SK-N-SH treated with all-trans-retinoic acid at 6 μM for 48 hours (cell line): ENCODE data around the gene CBL.

Source experiments
- ATAC-seq: fragments of 200-7000 bp; cut with Tn5 transposase; 3 replicates; pipeline ENCODE4 v1.9.1; 2020; ENCODE audit warnings: mild to moderate bottlenecking, moderate library complexity
- ARNTL ChIP-seq: fragments of 450-650 bp; formaldehyde crosslinking; IDR thresholded peaks from 2 replicates; pipeline ENCODE4 v1.5.0; 2020; ENCODE audit warnings: low read depth, mild to moderate bottlenecking, moderate library complexity, borderline replicate concordance
- CREB5 ChIP-seq: fragments of 250-450 bp; sonication (Bioruptor Pico); IDR thresholded peaks from 2 replicates; pipeline ENCODE4 v1.5.1; 2020; ENCODE audit warnings: low read depth, mild to moderate bottlenecking, moderate library complexity
- CSDC2 ChIP-seq: fragments of 250-450 bp; sonication (Bioruptor Pico); IDR thresholded peaks from 2 replicates; pipeline ENCODE4 v1.5.0; 2020; ENCODE audit warnings: mild to moderate bottlenecking, moderate library complexity
- ESRRG ChIP-seq: fragments of 250-450 bp; sonication (Bioruptor Pico); IDR thresholded peaks from 2 replicates; pipeline ENCODE4 v1.6.1; 2021; ENCODE audit warnings: mild to moderate bottlenecking
- GLIS3 ChIP-seq: fragments of 250-450 bp; sonication (Bioruptor Pico); IDR thresholded peaks from 2 replicates; pipeline ENCODE4 v1.5.0; 2020; ENCODE audit warnings: mild to moderate bottlenecking, moderate library complexity
- ISL1 ChIP-seq: fragments of 250-450 bp; sonication (Bioruptor Pico); IDR thresholded peaks from 2 replicates; pipeline ENCODE4 v2.1.2; 2022; ENCODE audit warnings: mild to moderate bottlenecking, moderate library complexity
- OSR1 ChIP-seq: fragments of 250-450 bp; sonication (Bioruptor Pico); IDR thresholded peaks from 2 replicates; pipeline ENCODE4 v1.8.0; 2022; ENCODE audit warnings: moderate library complexity, mild to moderate bottlenecking, inconsistent platforms
- PATZ1 ChIP-seq: fragments of 250-450 bp; sonication (Bioruptor Pico); IDR thresholded peaks from 2 replicates; pipeline ENCODE4 v1.8.0; 2020; ENCODE audit warnings: mild to moderate bottlenecking, moderate library complexity, borderline replicate concordance
- RARB ChIP-seq: fragments of 250-450 bp; sonication (Bioruptor Pico); IDR thresholded peaks from 2 replicates; pipeline ENCODE4 v1.8.0; 2021; ENCODE audit warnings: mild to moderate bottlenecking, moderate library complexity
- SNAI2 ChIP-seq: fragments of 250-450 bp; sonication (Bioruptor Pico); IDR thresholded peaks from 2 replicates; pipeline ENCODE4 v1.5.0; 2020; ENCODE audit warnings: mild to moderate bottlenecking, moderate library complexity
- TCF4 ChIP-seq: fragments of 250-450 bp; sonication (Bioruptor Pico); IDR thresholded peaks from 2 replicates; pipeline ENCODE4 v1.8.0; 2021; ENCODE audit warnings: mild to moderate bottlenecking, moderate library complexity, borderline replicate concordance
- TOX ChIP-seq: fragments of 250-450 bp; sonication (Bioruptor Pico); IDR thresholded peaks from 2 replicates; pipeline ENCODE4 v1.8.0; 2021; ENCODE audit warnings: mild to moderate bottlenecking, moderate library complexity, borderline replicate concordance
- TSHZ2 ChIP-seq: fragments of 250-450 bp; sonication (Bioruptor Pico); IDR thresholded peaks from 2 replicates; pipeline ENCODE4 v1.5.0; 2020; ENCODE audit warnings: mild to moderate bottlenecking, moderate library complexity
- ZC3H10 ChIP-seq: fragments of 250-450 bp; sonication (Bioruptor Pico); IDR thresholded peaks from 2 replicates; pipeline ENCODE4 v1.5.1; 2021; ENCODE audit warnings: mild to moderate bottlenecking, moderate library complexity
- ZFP3 ChIP-seq: fragments of 250-450 bp; sonication (Bioruptor Pico); IDR thresholded peaks from 2 replicates; pipeline ENCODE4 v1.5.0; 2020; ENCODE audit warnings: mild to moderate bottlenecking, moderate library complexity
- ZFP30 ChIP-seq: fragments of 450-650 bp; formaldehyde crosslinking; IDR thresholded peaks from 2 replicates; pipeline ENCODE4 v1.5.0; 2022; ENCODE audit warnings: mild to moderate bottlenecking, moderate library complexity
- ZNF565 ChIP-seq: fragments of 450-650 bp; formaldehyde crosslinking; conservative IDR thresholded peaks from 2 replicates; pipeline ENCODE4 v1.5.0; 2020; ENCODE audit warnings: low read depth, mild to moderate bottlenecking, moderate library complexity
- ZNF70 ChIP-seq: fragments of 450-650 bp; formaldehyde crosslinking; IDR thresholded peaks from 2 replicates; pipeline ENCODE4 v1.5.0; 2020; ENCODE audit warnings: mild to moderate bottlenecking, moderate library complexity
- ZNF8 ChIP-seq: fragments of 450-650 bp; formaldehyde crosslinking; IDR thresholded peaks from 2 replicates; pipeline ENCODE4 v1.5.0; 2020; ENCODE audit warnings: mild to moderate bottlenecking, moderate library complexity
- TF ChIP-seq, protein P1 (sequence below): fragments of 250-450 bp; sonication (Bioruptor Pico); IDR thresholded peaks from 2 replicates; pipeline ENCODE4 v1.5.1; 2021; ENCODE audit warnings: mild to moderate bottlenecking, moderate library complexity

CBL gene

DNA sequence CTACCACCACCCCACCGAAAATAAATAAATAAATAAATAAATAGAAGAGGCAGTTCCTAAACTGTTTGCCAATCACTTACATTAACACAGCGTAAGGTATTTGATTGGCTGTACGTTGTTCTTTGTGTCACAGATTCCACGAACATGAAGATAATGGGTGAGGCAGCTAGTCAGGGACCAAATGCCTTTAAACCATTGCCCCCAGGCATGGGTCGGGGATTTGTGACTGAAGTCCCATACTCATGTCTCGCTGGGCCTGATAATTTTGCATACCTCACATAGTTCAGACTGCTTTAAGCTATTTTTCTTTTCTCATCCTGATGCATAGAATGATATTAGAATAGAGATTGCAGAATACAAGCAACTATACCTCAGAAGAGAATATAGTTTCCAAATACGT, 3.6 kb upstream of the CBL start (continued):
- TF ChIP-seq TSHZ2 (no peak), GLIS3 (CRISPR knock-in tag) (no peak), TOX (CRISPR knock-in tag) (no peak), TCF4 (no peak)

- ATAC-seq: no peak
- TF ChIP-seq ZC3H10 (CRISPR knock-in tag) (no peak), ZNF8 (CRISPR knock-in tag) (no peak), TCF4 (no peak), ZFP30 (no peak), SNAI2 (CRISPR knock-in tag) (no peak), ZNF70 (CRISPR knock-in tag) (no peak), TOX (CRISPR knock-in tag) (no peak), PATZ1 (CRISPR knock-in tag) (no peak), ZNF565 (CRISPR knock-in tag) (no peak), ISL1 (CRISPR knock-in tag) (no peak), CSDC2 (CRISPR knock-in tag) (no peak), TSHZ2 (no peak), ARNTL (CRISPR knock-in tag) (no peak), OSR1 (CRISPR knock-in tag) (no peak), ZFP3 (CRISPR knock-in tag) (no peak)
- TF ChIP-seq, protein P1, sequence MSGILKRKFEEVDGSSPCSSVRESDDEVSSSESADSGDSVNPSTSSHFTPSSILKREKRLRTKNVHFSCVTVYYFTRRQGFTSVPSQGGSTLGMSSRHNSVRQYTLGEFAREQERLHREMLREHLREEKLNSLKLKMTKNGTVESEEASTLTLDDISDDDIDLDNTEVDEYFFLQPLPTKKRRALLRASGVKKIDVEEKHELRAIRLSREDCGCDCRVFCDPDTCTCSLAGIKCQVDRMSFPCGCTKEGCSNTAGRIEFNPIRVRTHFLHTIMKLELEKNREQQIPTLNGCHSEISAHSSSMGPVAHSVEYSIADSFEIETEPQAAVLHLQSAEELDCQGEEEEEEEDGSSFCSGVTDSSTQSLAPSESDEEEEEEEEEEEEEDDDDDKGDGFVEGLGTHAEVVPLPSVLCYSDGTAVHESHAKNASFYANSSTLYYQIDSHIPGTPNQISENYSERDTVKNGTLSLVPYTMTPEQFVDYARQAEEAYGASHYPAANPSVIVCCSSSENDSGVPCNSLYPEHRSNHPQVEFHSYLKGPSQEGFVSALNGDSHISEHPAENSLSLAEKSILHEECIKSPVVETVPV: no peak
- TF ChIP-seq, all 23 proteins: peak for 0
Measured at GRCh38 chr11:119204066-119204465, 2.1 kb upstream of the CBL start.

DNA sequence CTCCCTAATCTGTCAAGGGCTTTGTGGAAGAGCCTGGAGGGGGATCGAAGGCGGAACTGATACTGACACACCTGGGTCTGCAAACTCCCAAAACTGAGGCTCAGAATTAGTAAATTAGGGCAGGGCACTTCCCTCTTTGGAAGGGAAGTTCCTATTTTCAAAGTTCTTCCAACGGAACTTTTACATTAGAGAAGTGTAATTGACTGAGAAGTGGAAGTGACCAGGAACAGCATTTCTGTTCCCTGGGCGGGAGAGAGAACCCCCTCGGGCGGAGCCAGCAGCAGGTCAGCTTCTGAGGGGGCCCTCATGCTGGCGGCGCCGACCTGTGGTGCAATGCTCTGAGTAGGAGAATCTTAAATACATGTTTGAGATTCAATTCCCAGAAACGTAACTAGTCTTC, 1.1 kb upstream of the CBL start:
- ATAC-seq: no peak
- TF ChIP-seq PATZ1 (CRISPR knock-in tag) (no peak), RARB (CRISPR knock-in tag) (no peak), SNAI2 (CRISPR knock-in tag) (no peak), TOX (CRISPR knock-in tag) (no peak), ZFP30 (no peak), ZNF565 (CRISPR knock-in tag) (no peak), ARNTL (CRISPR knock-in tag) (no peak), ESRRG (CRISPR knock-in tag) (no peak), TSHZ2 (no peak), CREB5 (no peak), ZNF8 (CRISPR knock-in tag) (no peak)
- TF ChIP-seq, protein P1: no peak
